ENCODE results near the gene HSPA5.
A peak's percentile ranks its signal among the peaks of the same experiment; 100 is the strongest.
"Not testable (repeated sequence)": the region's sequence is repeated elsewhere in the genome, so short reads cannot be mapped to it uniquely, and the experiment has no call there.

Gene HSPA5

GRCh38 chr9:125200216-125201047, 40.7 kb downstream of the HSPA5 start, which contains the start of gene RABEPK:
TSS of gene RABEPK (plus strand) at chr9:125200542. CDS start at chr9:125203014, 2,472 bp downstream.
- H3K4me2 ChIP-seq = peak within 1 kb of the TSS; percentile 93
- H3K4me1 ChIP-seq (ENCODE audit: low read depth, poor library complexity, severe bottlenecking) = peaks cover 11% of the 10 kb centered on the region
- 0 out of 2 replicates have a peak, but pooled peaks cover 10% of the 10 kb centered on the region for H3K79me2 ChIP-seq (ENCODE audit: insufficient read depth, low read depth)
- H3K9ac ChIP-seq = peak within 1 kb of the TSS; percentile 58
- H3K36me3 ChIP-seq (ENCODE audit: insufficient read depth) = no peaks in the 10 kb centered on the region
- H3K27me3 ChIP-seq (ENCODE audit: insufficient read depth, low read depth) = no peaks in the 10 kb centered on the region
- peak within 1 kb of the TSS; percentile 39; the same call in 1 of the 2 replicates for H3K27ac ChIP-seq
- peak within 1 kb of the TSS; percentile 100 for H2AFZ ChIP-seq (ENCODE audit: low read depth)
- H4K20me1 ChIP-seq (ENCODE audit: insufficient read depth) = no peaks in the 10 kb centered on the region
- no peak within 1 kb of the TSS for H3K4me3 ChIP-seq (IDR thresholded peaks at IDR 0.05; ENCODE audit: insufficient read depth, low read depth, low read length)
- no peak for TF ChIP-seq CTCF (conservative IDR thresholded peaks at IDR 0.05; ENCODE audit: low read depth, low read length)

- not testable (repeated sequence) for H3K4me2 ChIP-seq; H3K4me3 ChIP-seq (IDR thresholded peaks at IDR 0.05; ENCODE audit: insufficient read depth, low read depth, low read length); H3K27me3 ChIP-seq (ENCODE audit: insufficient read depth, low read depth); H4K20me1 ChIP-seq (ENCODE audit: insufficient read depth); H3K36me3 ChIP-seq (ENCODE audit: insufficient read depth); H3K4me1 ChIP-seq (ENCODE audit: low read depth, poor library complexity, severe bottlenecking); H3K27ac ChIP-seq; H3K9ac ChIP-seq; H2AFZ ChIP-seq (ENCODE audit: low read depth); H3K79me2 ChIP-seq (ENCODE audit: insufficient read depth, low read depth)
Measured at GRCh38 chr9:125195591-125195990, 45.6 kb downstream of the HSPA5 start.

- H3K27ac ChIP-seq; H4K20me1 ChIP-seq (ENCODE audit: insufficient read depth); H2AFZ ChIP-seq (ENCODE audit: low read depth); H3K4me2 ChIP-seq; H3K9ac ChIP-seq; H3K36me3 ChIP-seq (ENCODE audit: insufficient read depth); H3K27me3 ChIP-seq (ENCODE audit: insufficient read depth, low read depth); H3K4me3 ChIP-seq (IDR thresholded peaks at IDR 0.05; ENCODE audit: insufficient read depth, low read depth, low read length); H3K79me2 ChIP-seq (ENCODE audit: insufficient read depth, low read depth): not testable (repeated sequence)
- peaks cover 12% of the 10 kb centered on the region for H3K4me1 ChIP-seq (ENCODE audit: low read depth, poor library complexity, severe bottlenecking)
Measured at GRCh38 chr9:125194466-125194865, 46.7 kb downstream of the HSPA5 start.

- Histone ChIP-seq H3K4me2 (peak overlapping the region; percentile 44), H3K27me3 (ENCODE audit: insufficient read depth, low read depth) (no peaks in the 10 kb centered on the region), H4K20me1 (ENCODE audit: insufficient read depth) (no peaks in the 10 kb centered on the region), H3K36me3 (ENCODE audit: insufficient read depth) (no peaks in the 10 kb centered on the region), H2AFZ (ENCODE audit: low read depth) (peak overlapping the region; percentile 82), H3K9ac (peak overlapping the region; percentile 86), H3K79me2 (ENCODE audit: insufficient read depth, low read depth) (peaks cover 42% of the 10 kb centered on the region), H3K4me1 (ENCODE audit: low read depth, poor library complexity, severe bottlenecking) (peaks cover 30% of the 10 kb centered on the region), H3K27ac (peak overlapping the region; percentile 43), H3K4me3 (IDR thresholded peaks at IDR 0.05; ENCODE audit: insufficient read depth, low read depth, low read length) (no peak overlapping the region)
- no peak for TF ChIP-seq CTCF (conservative IDR thresholded peaks at IDR 0.05; ENCODE audit: low read depth, low read length)
Measured at GRCh38 chr9:125190361-125190801, 50.8 kb downstream of the HSPA5 start.

GRCh38 chr9:125189361-125190289, 51.5 kb downstream of the HSPA5 start, which contains the start of gene PPP6C:
TSS of gene PPP6C (minus strand) at chr9:125189803. CDS start at chr9:125189718, 85 bp downstream.
- Histone ChIP-seq H4K20me1 (ENCODE audit: insufficient read depth) (no peaks in the 10 kb centered on the region), H3K27ac (peak within 1 kb of the TSS; percentile 43), H3K4me1 (ENCODE audit: low read depth, poor library complexity, severe bottlenecking) (peaks cover 30% of the 10 kb centered on the region), H3K27me3 (ENCODE audit: insufficient read depth, low read depth) (no peaks in the 10 kb centered on the region), H3K4me3 (IDR thresholded peaks at IDR 0.05; ENCODE audit: insufficient read depth, low read depth, low read length) (peak within 1 kb of the TSS; percentile 44), H3K36me3 (ENCODE audit: insufficient read depth) (no peaks in the 10 kb centered on the region), H2AFZ (ENCODE audit: low read depth) (peak within 1 kb of the TSS; percentile 82), H3K4me2 (peak within 1 kb of the TSS; percentile 98), H3K9ac (peak within 1 kb of the TSS; percentile 86), H3K79me2 (ENCODE audit: insufficient read depth, low read depth) (peaks cover 48% of the 10 kb centered on the region)
- 0 out of 2 replicates have a peak, but pooled peaks have one; percentile 23 for TF ChIP-seq CTCF (conservative IDR thresholded peaks at IDR 0.05; ENCODE audit: low read depth, low read length)
